ENCODE data around the gene RPL35A. TPM values are rescaled to one million over a fixed set of nuclear protein-coding genes. Genes with fewer than 3 reads are reported as not detected.

RPL35A gene
- polyA plus RNA-seq, 2 of the 4 experiments (the other 2 are of a cell fraction): 930 to 1,060 TPM

DNA sequence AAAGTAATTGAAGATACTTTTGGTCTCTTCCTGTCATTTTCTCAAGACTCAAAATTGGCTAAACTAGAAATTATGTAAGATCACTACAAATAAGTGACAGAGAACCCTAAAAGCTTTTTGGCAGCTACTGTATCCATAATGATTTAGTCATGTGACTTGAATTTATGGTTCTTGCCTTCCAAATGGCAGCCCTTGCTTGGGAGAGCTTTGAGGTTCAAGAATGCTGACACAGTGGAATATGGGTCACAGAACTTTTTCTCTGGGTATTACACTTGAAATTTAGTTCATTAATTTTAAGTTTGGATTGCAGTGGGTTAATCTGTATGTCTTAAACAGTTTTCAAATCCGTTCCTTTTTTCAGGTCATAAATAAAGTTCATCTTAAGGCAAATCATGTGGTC is 24.0 kb downstream of the RPL35A start:
- Histone ChIP-seq H3K27ac (no peak overlapping the region), H3K9me3 (0 out of 3 replicates have a peak, but pooled peaks cover 4% of the 10 kb centered on the region), H3K4me3 (no peak overlapping the region), H3K4me2 (no peak overlapping the region), H3K4me1 (no peaks in the 10 kb centered on the region)
- ChIA-PET CTCF (no interaction called here), POLR2A (no interaction called here)
- TF ChIP-seq CBX8 (IDR thresholded peaks at IDR 0.05): no peak
- TF ChIP-seq MAFK (IDR thresholded peaks at IDR 0.05; ENCODE audit: partially characterized antibody): peak; percentile 35
- ATAC-seq (no peak), DNase-seq (ENCODE audit: low read depth in 1 of 2, low spot score in 1 of 2) (no peak), FAIRE-seq (no peak)
- 24% methylated on average over 1 of the region's 1 CpG for WGBS (ENCODE audit: missing lambda C conversion rate)

DNA sequence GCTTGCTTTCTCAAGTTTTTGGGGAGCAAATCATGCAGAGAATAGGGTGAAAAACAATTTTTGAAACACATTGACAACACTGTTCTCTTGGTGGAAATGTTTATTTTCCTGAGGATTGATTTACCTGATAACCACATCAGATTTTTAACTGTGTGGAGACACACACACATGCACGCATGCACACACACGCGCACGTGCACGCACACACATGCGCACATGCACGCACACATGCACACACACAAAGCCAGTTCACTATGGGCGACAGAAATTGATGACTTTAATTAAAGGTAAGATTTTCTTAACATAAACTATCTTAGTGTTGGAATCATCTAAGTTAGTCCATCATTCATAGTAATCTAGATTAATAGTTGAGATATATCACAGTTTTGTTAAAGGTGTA is 25.3 kb downstream of the RPL35A start:
- no peak for TF ChIP-seq MYC (IDR thresholded peaks at IDR 0.05; ENCODE audit: borderline replicate concordance, low read length)
- no peak for TF ChIP-seq SREBF2 (IDR thresholded peaks at IDR 0.05)
- no peak for TF ChIP-seq BHLHE40 (IDR thresholded peaks at IDR 0.05; ENCODE audit: low read depth, low read length)
- TF ChIP-seq, protein P1, sequence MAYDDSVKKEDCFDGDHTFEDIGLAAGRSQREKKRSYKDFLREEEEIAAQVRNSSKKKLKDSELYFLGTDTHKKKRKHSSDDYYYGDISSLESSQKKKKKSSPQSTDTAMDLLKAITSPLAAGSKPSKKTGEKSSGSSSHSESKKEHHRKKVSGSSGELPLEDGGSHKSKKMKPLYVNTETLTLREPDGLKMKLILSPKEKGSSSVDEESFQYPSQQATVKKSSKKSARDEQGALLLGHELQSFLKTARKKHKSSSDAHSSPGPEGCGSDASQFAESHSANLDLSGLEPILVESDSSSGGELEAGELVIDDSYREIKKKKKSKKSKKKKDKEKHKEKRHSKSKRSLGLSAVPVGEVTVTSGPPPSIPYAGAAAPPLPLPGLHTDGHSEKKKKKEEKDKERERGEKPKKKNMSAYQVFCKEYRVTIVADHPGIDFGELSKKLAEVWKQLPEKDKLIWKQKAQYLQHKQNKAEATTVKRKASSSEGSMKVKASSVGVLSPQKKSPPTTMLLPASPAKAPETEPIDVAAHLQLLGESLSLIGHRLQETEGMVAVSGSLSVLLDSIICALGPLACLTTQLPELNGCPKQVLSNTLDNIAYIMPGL (CRISPR knock-in tag; IDR thresholded peaks at IDR 0.05; ENCODE audit: borderline replicate concordance): no peak
- no peak for TF ChIP-seq RARB (CRISPR knock-in tag; IDR thresholded peaks at IDR 0.05)
- TF ChIP-seq ZFP36 (IDR thresholded peaks at IDR 0.05; ENCODE audit: borderline replicate concordance, partially characterized antibody): no peak
- no peak for TF ChIP-seq FOSL2 (IDR thresholded peaks at IDR 0.05)
- TF ChIP-seq FOSL2 (CRISPR knock-in tag; IDR thresholded peaks at IDR 0.05): no peak
- TF ChIP-seq JUN (IDR thresholded peaks at IDR 0.05): no peak
- Histone ChIP-seq H3K4me1 (no peaks in the 10 kb centered on the region), H3K4me2 (no peak overlapping the region), H3K27ac (no peak overlapping the region), H3K9me3 (0 out of 3 replicates have a peak, but pooled peaks cover 4% of the 10 kb centered on the region), H3K4me3 (no peak overlapping the region)
- WGBS (ENCODE audit: missing lambda C conversion rate): 97% methylated on average over 8 of the region's 8 CpGs
- DNase-seq (ENCODE audit: low read depth in 1 of 2, low spot score in 1 of 2) (no peak), FAIRE-seq (no peak), ATAC-seq (no peak)
- ChIA-PET CTCF (no interaction called here), POLR2A (no interaction called here)

DNA sequence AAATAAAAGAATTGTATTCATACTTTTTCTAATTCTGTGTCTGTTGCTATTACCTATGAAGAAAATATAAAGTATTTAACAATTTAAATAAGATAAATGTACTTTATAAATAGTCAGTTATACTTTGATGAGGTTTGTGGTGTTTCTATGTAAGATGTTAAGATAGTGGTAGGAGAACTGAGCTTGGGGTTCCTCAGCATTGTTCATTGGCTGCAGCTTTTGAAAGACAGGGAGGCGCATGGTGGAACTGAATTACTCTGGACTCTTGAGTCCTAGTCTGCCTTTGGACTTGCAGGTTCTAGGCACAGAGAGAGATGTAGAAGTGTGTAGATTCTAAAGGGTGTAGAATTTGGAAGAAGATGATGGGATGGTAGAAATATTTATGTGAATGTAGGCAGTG is 33.1 kb downstream of the RPL35A start:
- TF ChIP-seq RCOR1 (IDR thresholded peaks at IDR 0.05; ENCODE audit: low read depth, low read length): no peak
- no peak for TF ChIP-seq RNF2 (IDR thresholded peaks at IDR 0.05; ENCODE audit: borderline replicate concordance, low read depth)
- no peak for TF ChIP-seq EHF (CRISPR knock-in tag; IDR thresholded peaks at IDR 0.05)
- TF ChIP-seq, protein P2, sequence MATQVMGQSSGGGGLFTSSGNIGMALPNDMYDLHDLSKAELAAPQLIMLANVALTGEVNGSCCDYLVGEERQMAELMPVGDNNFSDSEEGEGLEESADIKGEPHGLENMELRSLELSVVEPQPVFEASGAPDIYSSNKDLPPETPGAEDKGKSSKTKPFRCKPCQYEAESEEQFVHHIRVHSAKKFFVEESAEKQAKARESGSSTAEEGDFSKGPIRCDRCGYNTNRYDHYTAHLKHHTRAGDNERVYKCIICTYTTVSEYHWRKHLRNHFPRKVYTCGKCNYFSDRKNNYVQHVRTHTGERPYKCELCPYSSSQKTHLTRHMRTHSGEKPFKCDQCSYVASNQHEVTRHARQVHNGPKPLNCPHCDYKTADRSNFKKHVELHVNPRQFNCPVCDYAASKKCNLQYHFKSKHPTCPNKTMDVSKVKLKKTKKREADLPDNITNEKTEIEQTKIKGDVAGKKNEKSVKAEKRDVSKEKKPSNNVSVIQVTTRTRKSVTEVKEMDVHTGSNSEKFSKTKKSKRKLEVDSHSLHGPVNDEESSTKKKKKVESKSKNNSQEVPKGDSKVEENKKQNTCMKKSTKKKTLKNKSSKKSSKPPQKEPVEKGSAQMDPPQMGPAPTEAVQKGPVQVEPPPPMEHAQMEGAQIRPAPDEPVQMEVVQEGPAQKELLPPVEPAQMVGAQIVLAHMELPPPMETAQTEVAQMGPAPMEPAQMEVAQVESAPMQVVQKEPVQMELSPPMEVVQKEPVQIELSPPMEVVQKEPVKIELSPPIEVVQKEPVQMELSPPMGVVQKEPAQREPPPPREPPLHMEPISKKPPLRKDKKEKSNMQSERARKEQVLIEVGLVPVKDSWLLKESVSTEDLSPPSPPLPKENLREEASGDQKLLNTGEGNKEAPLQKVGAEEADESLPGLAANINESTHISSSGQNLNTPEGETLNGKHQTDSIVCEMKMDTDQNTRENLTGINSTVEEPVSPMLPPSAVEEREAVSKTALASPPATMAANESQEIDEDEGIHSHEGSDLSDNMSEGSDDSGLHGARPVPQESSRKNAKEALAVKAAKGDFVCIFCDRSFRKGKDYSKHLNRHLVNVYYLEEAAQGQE (IDR thresholded peaks at IDR 0.05): no peak
- TF ChIP-seq EHMT2 (IDR thresholded peaks at IDR 0.05; ENCODE audit: low read depth): no peak
- TF ChIP-seq, protein P3, sequence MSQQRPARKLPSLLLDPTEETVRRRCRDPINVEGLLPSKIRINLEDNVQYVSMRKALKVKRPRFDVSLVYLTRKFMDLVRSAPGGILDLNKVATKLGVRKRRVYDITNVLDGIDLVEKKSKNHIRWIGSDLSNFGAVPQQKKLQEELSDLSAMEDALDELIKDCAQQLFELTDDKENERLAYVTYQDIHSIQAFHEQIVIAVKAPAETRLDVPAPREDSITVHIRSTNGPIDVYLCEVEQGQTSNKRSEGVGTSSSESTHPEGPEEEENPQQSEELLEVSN (IDR thresholded peaks at IDR 0.05; ENCODE audit: borderline replicate concordance, low read depth): no peak
- no peak for TF ChIP-seq ESRRA (IDR thresholded peaks at IDR 0.05; ENCODE audit: borderline replicate concordance, low read length)
- TF ChIP-seq SMC3 (IDR thresholded peaks at IDR 0.05): no peak
- no peak for TF ChIP-seq FOXS1 (CRISPR knock-in tag; IDR thresholded peaks at IDR 0.05)
- no peak for TF ChIP-seq MAZ (IDR thresholded peaks at IDR 0.05; ENCODE audit: borderline replicate concordance, low read depth, low read length)
- TF ChIP-seq, protein P4, sequence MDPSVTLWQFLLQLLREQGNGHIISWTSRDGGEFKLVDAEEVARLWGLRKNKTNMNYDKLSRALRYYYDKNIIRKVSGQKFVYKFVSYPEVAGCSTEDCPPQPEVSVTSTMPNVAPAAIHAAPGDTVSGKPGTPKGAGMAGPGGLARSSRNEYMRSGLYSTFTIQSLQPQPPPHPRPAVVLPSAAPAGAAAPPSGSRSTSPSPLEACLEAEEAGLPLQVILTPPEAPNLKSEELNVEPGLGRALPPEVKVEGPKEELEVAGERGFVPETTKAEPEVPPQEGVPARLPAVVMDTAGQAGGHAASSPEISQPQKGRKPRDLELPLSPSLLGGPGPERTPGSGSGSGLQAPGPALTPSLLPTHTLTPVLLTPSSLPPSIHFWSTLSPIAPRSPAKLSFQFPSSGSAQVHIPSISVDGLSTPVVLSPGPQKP (IDR thresholded peaks at IDR 0.05; ENCODE audit: low read depth, low read length): no peak
- TF ChIP-seq HOXA7 (CRISPR knock-in tag; IDR thresholded peaks at IDR 0.05): no peak
- TF ChIP-seq POLR2A (IDR thresholded peaks at IDR 0.05; ENCODE audit: low read length): no peak
- TF ChIP-seq, protein P5, sequence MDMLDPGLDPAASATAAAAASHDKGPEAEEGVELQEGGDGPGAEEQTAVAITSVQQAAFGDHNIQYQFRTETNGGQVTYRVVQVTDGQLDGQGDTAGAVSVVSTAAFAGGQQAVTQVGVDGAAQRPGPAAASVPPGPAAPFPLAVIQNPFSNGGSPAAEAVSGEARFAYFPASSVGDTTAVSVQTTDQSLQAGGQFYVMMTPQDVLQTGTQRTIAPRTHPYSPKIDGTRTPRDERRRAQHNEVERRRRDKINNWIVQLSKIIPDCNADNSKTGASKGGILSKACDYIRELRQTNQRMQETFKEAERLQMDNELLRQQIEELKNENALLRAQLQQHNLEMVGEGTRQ (IDR thresholded peaks at IDR 0.05): no peak
- no peak for TF ChIP-seq MAFK (IDR thresholded peaks at IDR 0.05; ENCODE audit: partially characterized antibody)
- TF ChIP-seq, protein P6, sequence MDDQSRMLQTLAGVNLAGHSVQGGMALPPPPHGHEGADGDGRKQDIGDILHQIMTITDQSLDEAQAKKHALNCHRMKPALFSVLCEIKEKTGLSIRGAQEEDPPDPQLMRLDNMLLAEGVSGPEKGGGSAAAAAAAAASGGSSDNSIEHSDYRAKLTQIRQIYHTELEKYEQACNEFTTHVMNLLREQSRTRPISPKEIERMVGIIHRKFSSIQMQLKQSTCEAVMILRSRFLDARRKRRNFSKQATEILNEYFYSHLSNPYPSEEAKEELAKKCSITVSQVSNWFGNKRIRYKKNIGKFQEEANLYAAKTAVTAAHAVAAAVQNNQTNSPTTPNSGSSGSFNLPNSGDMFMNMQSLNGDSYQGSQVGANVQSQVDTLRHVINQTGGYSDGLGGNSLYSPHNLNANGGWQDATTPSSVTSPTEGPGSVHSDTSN (IDR thresholded peaks at IDR 0.05): no peak
- no peak for TF ChIP-seq KDM5A (IDR thresholded peaks at IDR 0.05)
- no peak for TF ChIP-seq TP53 (CRISPR knock-in tag; IDR thresholded peaks at IDR 0.05)
- ATAC-seq: no peak
- Histone ChIP-seq H3K4me3 (no peak overlapping the region), H3K9me3 (no peaks in the 10 kb centered on the region), H3K4me1 (no peaks in the 10 kb centered on the region), H3K4me2 (no peak overlapping the region), H3K27ac (no peak overlapping the region)
- POLR2A ChIA-PET: no interaction called here
- CTCF ChIA-PET: no interaction called here
- 95% methylated on average over 1 of the region's 1 CpG for WGBS (ENCODE audit: missing lambda C conversion rate)
- no peak for FAIRE-seq
- no peak for DNase-seq (ENCODE audit: low read depth in 1 of 2, low spot score in 1 of 2)
